Upper lobe of left lung (tissue), 4 donors: ENCODE data around the gene CLASP1.

ENCODE experiments used
- CTCF ChIP-seq, 6 experiments: fragments of 450-650 bp in 4 of 6; fragments of 200-600 bp in 2 of 6; sonication (generic) in 2 of 6; IDR thresholded peaks; one replicate each; pipeline ENCODE4 v1.5.1; 2016 to 2019; ENCODE audit warnings: antibody characterized with exemption in 6 of 6
- EP300 ChIP-seq, 4 donors: sonication (generic); formaldehyde crosslinking; IDR thresholded peaks; one replicate each; pipeline ENCODE4 v1.5.1; 2017; ENCODE audit warnings: antibody characterized with exemption in 4 of 4, control low read depth in 2 of 4
- POLR2A ChIP-seq, 4 donors: fragments of 450-650 bp; IDR thresholded peaks; one replicate each; pipeline ENCODE4 v1.5.1; 2016 to 2017; ENCODE audit warnings: antibody characterized with exemption in 4 of 4, mild to moderate bottlenecking in 2 of 4
- POLR2AphosphoS5 ChIP-seq, 2 donors: sonication (generic); formaldehyde crosslinking; IDR thresholded peaks; one replicate each; pipeline ENCODE4 v1.5.1; 2017; ENCODE audit warnings: antibody characterized with exemption in 2 of 2

GRCh38 chr2:121650315-121650930, 1.2 kb upstream of the CLASP1 start:
- no peak for TF ChIP-seq CTCF (IDR thresholded peaks at IDR 0.05)
- no peak for TF ChIP-seq POLR2AphosphoS5 (IDR thresholded peaks at IDR 0.05)
- no peak for TF ChIP-seq EP300 (IDR thresholded peaks at IDR 0.05)
- no peak for TF ChIP-seq POLR2A (IDR thresholded peaks at IDR 0.05)
